ENCODE data around the gene MUSK.

DNA sequence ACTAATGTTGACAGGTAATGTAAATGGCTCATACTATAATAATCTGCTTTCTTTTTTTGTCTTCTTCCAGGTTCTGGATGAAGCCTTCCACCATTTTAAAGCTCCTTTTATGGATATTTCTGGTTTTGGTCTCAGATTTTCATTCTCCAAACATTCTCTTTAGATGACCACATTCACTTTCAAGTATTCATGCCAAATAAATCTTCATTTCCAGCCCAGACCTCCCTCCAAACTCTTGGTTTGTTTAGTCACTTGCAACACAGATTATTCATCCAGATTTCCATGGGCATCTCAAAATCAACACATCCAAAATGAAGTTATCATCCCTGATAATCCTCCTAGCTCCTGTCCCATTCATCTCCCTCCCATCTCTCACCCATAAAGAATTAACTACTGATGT, 48.8 kb upstream of the MUSK start:
- TF ChIP-seq, protein P1, sequence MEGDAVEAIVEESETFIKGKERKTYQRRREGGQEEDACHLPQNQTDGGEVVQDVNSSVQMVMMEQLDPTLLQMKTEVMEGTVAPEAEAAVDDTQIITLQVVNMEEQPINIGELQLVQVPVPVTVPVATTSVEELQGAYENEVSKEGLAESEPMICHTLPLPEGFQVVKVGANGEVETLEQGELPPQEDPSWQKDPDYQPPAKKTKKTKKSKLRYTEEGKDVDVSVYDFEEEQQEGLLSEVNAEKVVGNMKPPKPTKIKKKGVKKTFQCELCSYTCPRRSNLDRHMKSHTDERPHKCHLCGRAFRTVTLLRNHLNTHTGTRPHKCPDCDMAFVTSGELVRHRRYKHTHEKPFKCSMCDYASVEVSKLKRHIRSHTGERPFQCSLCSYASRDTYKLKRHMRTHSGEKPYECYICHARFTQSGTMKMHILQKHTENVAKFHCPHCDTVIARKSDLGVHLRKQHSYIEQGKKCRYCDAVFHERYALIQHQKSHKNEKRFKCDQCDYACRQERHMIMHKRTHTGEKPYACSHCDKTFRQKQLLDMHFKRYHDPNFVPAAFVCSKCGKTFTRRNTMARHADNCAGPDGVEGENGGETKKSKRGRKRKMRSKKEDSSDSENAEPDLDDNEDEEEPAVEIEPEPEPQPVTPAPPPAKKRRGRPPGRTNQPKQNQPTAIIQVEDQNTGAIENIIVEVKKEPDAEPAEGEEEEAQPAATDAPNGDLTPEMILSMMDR (IDR thresholded peaks at IDR 0.05), result no peak
- TF ChIP-seq POLR2AphosphoS5 (IDR thresholded peaks at IDR 0.05) (no peak), POLR2A (IDR thresholded peaks at IDR 0.05; ENCODE audit: low read depth) (no peak)

All from esophagus muscularis mucosa (tissue), 3 donors.